Upper lobe of left lung (tissue), 6 donors: Measurements from ENCODE around the gene SYNM. TPM values are rescaled to one million over a fixed set of nuclear protein-coding genes. Genes with fewer than 3 reads are reported as not detected.

Experiments
- ATAC-seq, 2 donors: fragments of 200-7000 bp; cut with Tn5 transposase; one replicate each; pipeline ENCODE4 v1.9.1; 2022; ENCODE audit warnings: mild to moderate bottlenecking in 2 of 2, moderate library complexity in 2 of 2; ENCODE audit not compliant: low FRiP score in 2 of 2
- DNase-seq, 2 donors: peaks; one replicate each; pipeline ENCODE4 v3.0.0-alpha.2; 2019 to 2020
- H3K27ac ChIP-seq, 4 donors: fragments of 200-600 bp; sonication (generic); one replicate each; pipeline ENCODE4 v1.5.1; 2016 to 2019
- H3K27me3 ChIP-seq, 4 donors: fragments of 200-600 bp; sonication (generic); one replicate each; pipeline ENCODE4 v1.5.1; 2017 to 2019
- H3K36me3 ChIP-seq, 4 donors: fragments of 200-600 bp; sonication (generic); one replicate each; pipeline ENCODE4 v1.5.1; 2016 to 2019
- H3K4me1 ChIP-seq, 4 donors: fragments of 200-600 bp; sonication (generic); one replicate each; pipeline ENCODE4 v1.5.1; 2018 to 2019
- H3K4me3 ChIP-seq, 4 donors: fragments of 200-600 bp; sonication (generic); one replicate each; pipeline ENCODE4 v1.5.1; 2017 to 2019; ENCODE audit warnings: mild to moderate bottlenecking in 2 of 4, moderate library complexity in 1 of 4
- H3K9me3 ChIP-seq, 4 donors: fragments of 200-600 bp; sonication (generic); one replicate each; pipeline ENCODE4 v1.5.1; 2018 to 2019
- CTCF ChIP-seq, 6 experiments: fragments of 450-650 bp in 4 of 6; fragments of 200-600 bp in 2 of 6; sonication (generic) in 2 of 6; IDR thresholded peaks; one replicate each; pipeline ENCODE4 v1.5.1; 2016 to 2019; ENCODE audit warnings: antibody characterized with exemption in 6 of 6
- EP300 ChIP-seq, 4 donors: sonication (generic); formaldehyde crosslinking; IDR thresholded peaks; one replicate each; pipeline ENCODE4 v1.5.1; 2017; ENCODE audit warnings: antibody characterized with exemption in 4 of 4, control low read depth in 2 of 4
- POLR2A ChIP-seq, 4 donors: fragments of 450-650 bp; IDR thresholded peaks; one replicate each; pipeline ENCODE4 v1.5.1; 2016 to 2017; ENCODE audit warnings: antibody characterized with exemption in 4 of 4, mild to moderate bottlenecking in 2 of 4
- POLR2AphosphoS5 ChIP-seq, 2 donors: sonication (generic); formaldehyde crosslinking; IDR thresholded peaks; one replicate each; pipeline ENCODE4 v1.5.1; 2017; ENCODE audit warnings: antibody characterized with exemption in 2 of 2
- WGBS, 2 donors: methylation state at CpG; one replicate each; pipeline ENCODE4 v1.1.5; 2017 to 2018; 5-methylcytosine and 5-hydroxymethylcytosine counted together
- total RNA-seq, 6 donors: library from RNA; depleted of rRNA in 4 of 6; stranded (reverse); fragments of >200 nt in 4 of 6; gene quantifications; one replicate each; pipeline versions ENCODE4 v1.1.0 to v1.2.1, GENCODE V29; 2016 to 2021
- donor health status: DM: no; HTN: no; CAD: no; lungs with moderate emphysema.
- donor health status: DM: no; HTN: yes; CAD: no; lungs with severe emphysema.

SYNM gene
- total RNA-seq, 6 donors from 2014 or later = 8.2 to 50.1 (median 19.1) TPM

GRCh38 chr15:99118801-99119546 is 14.1 kb downstream of the SYNM start:
- no peak overlapping the region for H3K4me3 ChIP-seq
- no peak for DNase-seq
- no peaks in the 10 kb centered on the region for H3K9me3 ChIP-seq
- no peak for ATAC-seq
- H3K36me3 ChIP-seq = peaks cover 0 to 9% (median 0%) of the 10 kb centered on the region in 4 donors
- H3K4me1 ChIP-seq = peaks cover 8 to 16% (median 9%) of the 10 kb centered on the region in 4 donors
- no peak overlapping the region for H3K27ac ChIP-seq
- TF ChIP-seq POLR2A (IDR thresholded peaks at IDR 0.05) (no peak), EP300 (IDR thresholded peaks at IDR 0.05) (no peak), CTCF (IDR thresholded peaks at IDR 0.05) (no peak), POLR2AphosphoS5 (IDR thresholded peaks at IDR 0.05) (no peak)
- H3K27me3 ChIP-seq = no peaks in the 10 kb centered on the region
- WGBS, 2 donors = 92 to 95% methylated on average over 12 to 22 of the region's 22 CpGs

- 85 to 91% methylated on average over 12 of the region's 12 CpGs for WGBS, 2 donors
- Histone ChIP-seq H3K27ac (no peak overlapping the region), H3K9me3 (no peaks in the 10 kb centered on the region), H3K4me3 (no peak overlapping the region), H3K27me3 (no peaks in the 10 kb centered on the region), H3K36me3 (peaks cover 0 to 7% (median 0%) of the 10 kb centered on the region in 4 donors), H3K4me1 (peaks cover 13 to 25% (median 16%) of the 10 kb centered on the region in 4 donors)
- ATAC-seq (no peak), DNase-seq (no peak)
- TF ChIP-seq EP300 (IDR thresholded peaks at IDR 0.05) (no peak), CTCF (IDR thresholded peaks at IDR 0.05) (no peak), POLR2A (IDR thresholded peaks at IDR 0.05) (no peak), POLR2AphosphoS5 (IDR thresholded peaks at IDR 0.05) (no peak)
Measured at GRCh38 chr15:99120050-99120777, 15.3 kb downstream of the SYNM start.

GRCh38 chr15:99121207-99121606 is 16.3 kb downstream of the SYNM start:
- no peak for TF ChIP-seq CTCF (IDR thresholded peaks at IDR 0.05)
- Histone ChIP-seq H3K4me1 (peaks cover 13 to 25% (median 16%) of the 10 kb centered on the region in 4 donors), H3K4me3 (no peak overlapping the region), H3K27me3 (no peaks in the 10 kb centered on the region), H3K9me3 (no peaks in the 10 kb centered on the region), H3K36me3 (peaks cover 0 to 7% (median 0%) of the 10 kb centered on the region in 4 donors), H3K27ac (no peak overlapping the region)
- ATAC-seq (no peak), DNase-seq (no peak)
- WGBS, 2 donors = 83 to 84% methylated on average over 10 of the region's 10 CpGs

GRCh38 chr15:99121691-99122410 is 17.0 kb downstream of the SYNM start:
- H3K27me3 ChIP-seq = no peaks in the 10 kb centered on the region
- no peak overlapping the region for H3K4me3 ChIP-seq
- TF ChIP-seq EP300 (IDR thresholded peaks at IDR 0.05) (no peak), POLR2A (IDR thresholded peaks at IDR 0.05) (no peak), CTCF (IDR thresholded peaks at IDR 0.05) (no peak), POLR2AphosphoS5 (IDR thresholded peaks at IDR 0.05) (no peak)
- no peaks in the 10 kb centered on the region for H3K9me3 ChIP-seq
- peaks cover 13 to 25% (median 16%) of the 10 kb centered on the region in 4 donors for H3K4me1 ChIP-seq
- 79 to 88% methylated on average over 8 of the region's 8 CpGs for WGBS, 2 donors
- ATAC-seq = no peak
- no peak overlapping the region for H3K27ac ChIP-seq
- H3K36me3 ChIP-seq = peaks cover 0 to 7% (median 0%) of the 10 kb centered on the region in 4 donors
- DNase-seq = no peak
